ENCODE measurements around the gene MLLT11.

DNA sequence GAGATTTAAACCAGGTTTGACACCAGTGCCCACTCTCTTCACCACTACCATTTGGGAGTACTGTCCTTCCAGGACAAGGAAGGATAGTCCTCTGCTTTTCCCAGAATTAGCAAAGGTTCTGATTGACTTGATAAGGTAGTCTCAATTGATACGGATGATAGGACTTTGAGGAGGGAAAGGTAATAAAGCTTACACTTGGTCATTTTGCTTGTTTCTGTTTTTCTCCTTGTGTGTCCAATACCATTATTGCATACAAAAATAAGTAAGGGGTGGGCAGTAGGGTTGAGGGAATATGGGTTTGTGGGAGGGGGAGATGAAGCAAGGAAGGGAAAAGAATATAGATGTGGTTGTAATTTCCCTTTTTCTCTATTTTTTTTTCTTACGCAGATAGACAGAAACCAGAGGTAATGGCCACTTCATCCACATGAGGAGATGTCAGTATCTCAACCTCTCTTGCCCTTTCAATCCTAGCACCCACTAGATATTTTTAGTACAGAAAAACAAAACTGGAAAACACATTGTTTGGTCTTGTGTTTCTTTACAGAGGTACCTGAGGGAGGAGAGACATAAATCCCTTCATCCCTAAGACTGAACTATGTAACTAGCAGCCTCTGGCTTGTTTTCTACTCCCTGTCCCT lies 10.0 kb upstream of the MLLT11 start:
- TF ChIP-seq CEBPB (IDR thresholded peaks at IDR 0.05) (no peak), RAD21 (IDR thresholded peaks at IDR 0.05; ENCODE audit: low read depth) (no peak), EP300 (IDR thresholded peaks at IDR 0.05; ENCODE audit: borderline replicate concordance) (no peak), EGR1 (IDR thresholded peaks at IDR 0.05) (no peak), TCF12 (IDR thresholded peaks at IDR 0.05; ENCODE audit: low read depth) (no peak), NFIC (IDR thresholded peaks at IDR 0.05) (no peak), TAF1 (IDR thresholded peaks at IDR 0.05; ENCODE audit: low read depth) (no peak), YY1 (IDR thresholded peaks at IDR 0.05; ENCODE audit: low read depth) (no peak)
- TF ChIP-seq, protein P1, sequence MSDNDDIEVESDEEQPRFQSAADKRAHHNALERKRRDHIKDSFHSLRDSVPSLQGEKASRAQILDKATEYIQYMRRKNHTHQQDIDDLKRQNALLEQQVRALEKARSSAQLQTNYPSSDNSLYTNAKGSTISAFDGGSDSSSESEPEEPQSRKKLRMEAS (IDR thresholded peaks at IDR 0.05), result no peak
- TF ChIP-seq, protein P2, sequence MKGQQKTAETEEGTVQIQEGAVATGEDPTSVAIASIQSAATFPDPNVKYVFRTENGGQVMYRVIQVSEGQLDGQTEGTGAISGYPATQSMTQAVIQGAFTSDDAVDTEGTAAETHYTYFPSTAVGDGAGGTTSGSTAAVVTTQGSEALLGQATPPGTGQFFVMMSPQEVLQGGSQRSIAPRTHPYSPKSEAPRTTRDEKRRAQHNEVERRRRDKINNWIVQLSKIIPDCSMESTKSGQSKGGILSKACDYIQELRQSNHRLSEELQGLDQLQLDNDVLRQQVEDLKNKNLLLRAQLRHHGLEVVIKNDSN (IDR thresholded peaks at IDR 0.05), result no peak
- TF ChIP-seq, protein P3, sequence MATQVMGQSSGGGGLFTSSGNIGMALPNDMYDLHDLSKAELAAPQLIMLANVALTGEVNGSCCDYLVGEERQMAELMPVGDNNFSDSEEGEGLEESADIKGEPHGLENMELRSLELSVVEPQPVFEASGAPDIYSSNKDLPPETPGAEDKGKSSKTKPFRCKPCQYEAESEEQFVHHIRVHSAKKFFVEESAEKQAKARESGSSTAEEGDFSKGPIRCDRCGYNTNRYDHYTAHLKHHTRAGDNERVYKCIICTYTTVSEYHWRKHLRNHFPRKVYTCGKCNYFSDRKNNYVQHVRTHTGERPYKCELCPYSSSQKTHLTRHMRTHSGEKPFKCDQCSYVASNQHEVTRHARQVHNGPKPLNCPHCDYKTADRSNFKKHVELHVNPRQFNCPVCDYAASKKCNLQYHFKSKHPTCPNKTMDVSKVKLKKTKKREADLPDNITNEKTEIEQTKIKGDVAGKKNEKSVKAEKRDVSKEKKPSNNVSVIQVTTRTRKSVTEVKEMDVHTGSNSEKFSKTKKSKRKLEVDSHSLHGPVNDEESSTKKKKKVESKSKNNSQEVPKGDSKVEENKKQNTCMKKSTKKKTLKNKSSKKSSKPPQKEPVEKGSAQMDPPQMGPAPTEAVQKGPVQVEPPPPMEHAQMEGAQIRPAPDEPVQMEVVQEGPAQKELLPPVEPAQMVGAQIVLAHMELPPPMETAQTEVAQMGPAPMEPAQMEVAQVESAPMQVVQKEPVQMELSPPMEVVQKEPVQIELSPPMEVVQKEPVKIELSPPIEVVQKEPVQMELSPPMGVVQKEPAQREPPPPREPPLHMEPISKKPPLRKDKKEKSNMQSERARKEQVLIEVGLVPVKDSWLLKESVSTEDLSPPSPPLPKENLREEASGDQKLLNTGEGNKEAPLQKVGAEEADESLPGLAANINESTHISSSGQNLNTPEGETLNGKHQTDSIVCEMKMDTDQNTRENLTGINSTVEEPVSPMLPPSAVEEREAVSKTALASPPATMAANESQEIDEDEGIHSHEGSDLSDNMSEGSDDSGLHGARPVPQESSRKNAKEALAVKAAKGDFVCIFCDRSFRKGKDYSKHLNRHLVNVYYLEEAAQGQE (IDR thresholded peaks at IDR 0.05; ENCODE audit: low read depth), result no peak
